WTC11 (cell line): Measurements from ENCODE around the gene ARHGEF17.

Source experiments
- CBFB ChIP-seq: sonication (generic); formaldehyde crosslinking; IDR thresholded peaks from 2 replicates; pipeline ENCODE4 v1.8.1; 2022; ENCODE audit warnings: mild to moderate bottlenecking, low read depth, missing genetic modification reagents
- CTCF ChIP-seq: fragments of 200-600 bp; IDR thresholded peaks from 2 replicates; pipeline ENCODE4 v1.8.0; 2022; ENCODE audit warnings: antibody characterized with exemption
- E2F1 ChIP-seq: sonication (generic); formaldehyde crosslinking; IDR thresholded peaks from 2 replicates; pipeline ENCODE4 v1.8.0; 2022; ENCODE audit warnings: mild to moderate bottlenecking, missing genetic modification reagents
- E2F4 ChIP-seq: sonication (generic); formaldehyde crosslinking; IDR thresholded peaks from 2 replicates; pipeline ENCODE4 v1.8.1; 2022; ENCODE audit warnings: low read depth, mild to moderate bottlenecking, moderate library complexity, missing genetic modification reagents, borderline replicate concordance
- ETV6 ChIP-seq: sonication (generic); formaldehyde crosslinking; IDR thresholded peaks from 2 replicates; pipeline ENCODE4 v1.8.1; 2022; ENCODE audit warnings: mild to moderate bottlenecking, missing genetic modification reagents
- FOXK1 ChIP-seq: sonication (generic); formaldehyde crosslinking; IDR thresholded peaks from 2 replicates; pipeline ENCODE4 v1.8.0; 2022; ENCODE audit warnings: mild to moderate bottlenecking, moderate library complexity, missing genetic modification reagents
- NFE2L1 ChIP-seq: sonication (generic); formaldehyde crosslinking; IDR thresholded peaks from 2 replicates; pipeline ENCODE4 v1.8.1; 2023; ENCODE audit warnings: missing genetic modification reagents
- NFYB ChIP-seq: sonication (generic); formaldehyde crosslinking; conservative IDR thresholded peaks from 2 replicates; pipeline ENCODE4 v1.8.0; 2022; ENCODE audit warnings: low read depth, missing genetic modification reagents
- NR2C2 ChIP-seq: sonication (generic); formaldehyde crosslinking; IDR thresholded peaks from 2 replicates; pipeline ENCODE4 v1.8.0; 2022; ENCODE audit warnings: mild to moderate bottlenecking, missing genetic modification reagents
- TCF7 ChIP-seq: sonication (generic); formaldehyde crosslinking; IDR thresholded peaks from 2 replicates; pipeline ENCODE4 v1.8.0; 2022; ENCODE audit warnings: mild to moderate bottlenecking, low read depth, missing genetic modification reagents, moderate library complexity
- ZMAT4 ChIP-seq: fragments of 250-450 bp; sonication (Bioruptor Pico); IDR thresholded peaks from 2 replicates; pipeline ENCODE4 v1.9.0; 2021; ENCODE audit warnings: mild to moderate bottlenecking
- ZNF138 ChIP-seq: sonication (generic); formaldehyde crosslinking; conservative IDR thresholded peaks from 2 replicates; pipeline ENCODE4 v1.8.1; 2022; ENCODE audit warnings: mild to moderate bottlenecking, moderate library complexity, missing genetic modification reagents
- ZNF263 ChIP-seq: sonication (generic); formaldehyde crosslinking; IDR thresholded peaks from 2 replicates; pipeline ENCODE4 v1.8.1; 2022; ENCODE audit warnings: low read depth, mild to moderate bottlenecking, moderate library complexity, missing genetic modification reagents

- no peak for TF ChIP-seq E2F1 (CRISPR knock-in tag)
- no peak for TF ChIP-seq CTCF
- no peak for TF ChIP-seq TCF7 (CRISPR knock-in tag)
- no peak for TF ChIP-seq NFE2L1 (CRISPR knock-in tag)
- no peak for TF ChIP-seq FOXK1
- no peak for TF ChIP-seq E2F4
- TF ChIP-seq ZNF138, result no peak
- no peak for TF ChIP-seq CBFB
- no peak for TF ChIP-seq ETV6
- TF ChIP-seq NR2C2 (CRISPR knock-in tag), result no peak
- TF ChIP-seq ZNF263 (CRISPR knock-in tag), result no peak
- no peak for TF ChIP-seq ZMAT4 (CRISPR knock-in tag)
- no peak for TF ChIP-seq NFYB (CRISPR knock-in tag)
Observed at GRCh38 chr11:73275381-73275750, 32.7 kb upstream of the ARHGEF17 start.
